ENCODE data around the gene WRNIP1.

WRNIP1 gene

DNA sequence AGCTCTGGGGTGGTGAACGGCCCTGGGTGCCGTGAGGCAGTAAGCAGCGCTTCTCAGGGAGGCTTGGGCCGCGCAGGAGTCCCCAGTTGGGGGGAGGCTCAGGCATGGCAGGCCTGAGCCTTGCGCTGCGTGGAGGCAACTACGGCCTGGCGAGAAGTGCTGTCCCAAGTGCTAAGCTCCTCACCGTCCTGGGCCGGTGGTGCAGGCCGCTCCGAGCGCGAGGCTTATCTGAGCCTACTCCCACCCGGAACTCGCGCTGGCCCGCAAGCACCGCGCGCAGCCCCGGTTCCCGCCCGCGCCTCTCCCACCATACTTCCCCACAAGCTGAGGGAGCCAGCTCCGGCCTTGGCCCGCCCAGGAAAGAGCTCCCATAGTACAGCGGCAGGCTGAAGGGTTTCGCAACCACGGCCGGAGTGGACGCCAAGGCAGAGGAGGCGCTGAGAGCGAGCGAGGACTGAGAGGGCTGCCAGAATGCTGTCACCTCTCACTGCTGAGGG lies 1.8 kb upstream of the WRNIP1 start:
- DNase-seq (ENCODE audit: low read depth), result no peak

DNA sequence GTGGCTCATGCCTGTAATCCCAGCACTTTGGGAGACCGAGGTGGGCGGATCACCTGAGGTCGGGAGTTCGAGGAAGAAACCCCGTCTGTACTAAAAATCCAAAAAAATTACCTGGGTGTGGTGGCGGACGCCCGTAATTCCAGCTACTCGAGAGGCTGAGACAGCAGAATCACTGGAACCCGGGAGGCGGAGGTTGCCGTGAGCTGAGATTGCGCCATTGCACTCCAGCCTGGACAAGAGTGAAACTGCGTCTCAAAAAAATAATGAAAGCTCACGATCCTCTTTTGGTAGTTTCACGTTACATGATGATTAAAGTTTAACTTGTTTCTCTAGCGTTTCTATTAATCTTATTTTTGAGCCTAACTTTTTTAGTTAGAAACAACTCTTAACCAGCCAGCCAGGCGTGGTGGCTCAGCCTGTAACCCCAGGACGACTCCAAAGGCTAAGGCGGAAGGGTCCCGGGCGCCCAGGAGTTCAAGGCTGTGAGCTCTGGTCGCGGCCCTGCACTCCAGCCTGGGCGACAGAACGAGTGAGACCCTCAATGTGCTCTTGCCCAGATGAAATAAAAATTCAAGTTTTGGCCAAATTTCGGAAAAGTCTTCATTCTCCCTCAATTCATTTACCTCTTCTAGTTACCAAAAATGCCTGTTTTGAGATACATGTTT lies 1.2 kb upstream of the WRNIP1 start:
- no peak for DNase-seq (ENCODE audit: low read depth)

DNA sequence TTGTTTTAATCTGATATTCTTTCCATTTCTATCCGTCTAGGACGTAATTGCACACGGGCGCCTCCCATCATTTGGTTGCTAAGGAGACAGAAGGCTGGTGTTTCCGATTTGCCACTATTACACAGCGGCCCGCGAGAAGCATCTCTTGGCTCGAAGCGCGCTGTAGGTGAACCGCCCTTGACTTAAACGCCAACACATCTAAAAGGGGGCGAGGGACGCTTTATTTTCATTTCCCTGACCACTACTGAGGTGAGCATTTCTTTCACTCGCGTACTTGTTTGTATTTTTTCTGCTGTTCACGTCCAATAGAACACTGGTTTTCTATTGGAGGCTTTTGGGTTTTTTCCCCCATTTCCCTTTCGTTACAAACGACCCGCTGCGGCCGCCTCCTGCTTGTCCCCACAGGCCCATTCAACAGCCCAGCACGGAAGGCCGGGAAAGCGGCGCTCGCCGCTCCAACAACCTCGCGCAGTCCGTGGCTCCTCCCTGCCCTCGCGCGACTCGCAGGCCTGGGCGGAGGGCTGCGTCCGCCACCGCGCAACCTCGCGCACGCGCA lies 505 bp upstream of the WRNIP1 start:
- no peak for DNase-seq (ENCODE audit: low read depth)

DNA sequence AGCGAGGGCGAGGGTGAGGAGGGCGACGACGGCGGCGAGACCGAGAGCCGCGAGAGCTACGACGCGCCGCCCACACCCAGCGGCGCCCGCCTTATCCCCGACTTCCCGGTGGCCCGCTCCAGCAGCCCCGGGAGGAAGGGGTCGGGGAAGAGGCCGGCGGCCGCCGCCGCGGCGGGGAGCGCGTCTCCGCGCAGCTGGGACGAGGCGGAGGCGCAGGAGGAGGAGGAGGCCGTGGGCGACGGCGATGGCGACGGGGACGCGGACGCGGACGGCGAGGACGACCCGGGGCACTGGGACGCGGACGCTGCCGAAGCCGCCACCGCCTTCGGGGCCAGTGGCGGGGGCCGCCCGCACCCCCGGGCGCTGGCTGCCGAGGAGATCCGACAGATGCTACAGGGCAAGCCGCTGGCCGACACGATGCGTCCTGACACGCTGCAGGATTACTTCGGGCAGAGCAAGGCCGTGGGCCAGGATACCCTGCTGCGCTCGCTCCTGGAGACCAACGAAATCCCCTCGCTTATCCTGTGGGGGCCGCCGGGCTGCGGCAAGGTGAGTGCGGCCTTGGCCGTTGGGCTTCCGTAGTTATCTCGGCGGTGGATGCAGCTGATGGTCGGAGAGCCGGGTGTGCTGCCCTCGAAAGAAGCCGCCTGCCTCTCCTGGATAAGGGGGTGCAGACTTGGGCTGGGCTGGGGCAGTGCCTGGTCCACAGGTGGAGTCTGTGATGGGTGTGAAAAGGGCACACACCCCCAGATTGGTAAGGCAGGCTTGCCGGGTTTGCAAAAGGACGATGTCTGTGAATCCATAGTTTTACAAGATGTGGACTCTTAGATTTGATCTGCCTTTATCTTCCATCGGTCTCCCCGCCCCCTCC lies 938 bp downstream of the WRNIP1 start:
- DNase-seq (ENCODE audit: low read depth), result no peak

DNA sequence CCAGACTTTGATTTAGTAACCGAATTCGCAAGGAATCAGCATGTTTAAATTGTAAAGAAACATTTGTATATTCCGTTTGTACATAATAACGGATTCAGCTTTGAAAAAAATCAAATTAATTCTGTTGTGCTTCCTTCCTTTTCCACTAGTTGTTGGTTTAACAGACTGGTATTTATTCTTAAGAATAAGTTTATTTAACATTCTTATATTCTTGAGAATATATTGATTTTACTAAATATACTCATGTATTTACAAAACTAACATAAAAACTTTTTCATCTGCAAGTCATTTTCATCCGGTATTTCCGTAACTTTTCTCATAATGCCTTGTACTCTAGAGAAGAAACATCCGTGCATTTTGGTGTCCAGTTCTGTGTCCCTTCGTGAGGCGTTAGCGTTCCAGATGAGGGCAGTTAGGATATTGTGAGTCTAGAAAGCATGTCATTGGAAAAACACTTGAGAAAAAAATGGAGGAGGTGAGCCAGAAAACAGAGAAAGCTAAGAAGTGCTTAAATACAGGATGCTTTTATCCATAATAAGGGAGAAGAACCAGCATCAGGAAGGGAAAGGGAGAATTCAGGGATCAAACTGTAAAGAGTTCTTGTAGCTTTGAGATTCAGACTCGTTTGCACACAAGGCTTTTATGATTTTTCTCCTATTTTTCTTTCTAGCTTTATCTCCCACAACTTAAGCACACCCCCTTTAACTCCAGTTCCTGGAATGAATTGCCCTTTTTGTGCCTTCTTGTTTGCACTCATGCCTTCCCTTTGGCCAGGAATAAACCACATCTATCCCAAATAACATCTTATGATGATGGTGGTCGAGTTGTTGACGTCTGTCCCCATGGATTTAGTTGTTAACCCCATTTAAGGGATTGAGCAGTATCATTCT lies 1.8 kb downstream of the WRNIP1 start:
- no peak for DNase-seq (ENCODE audit: low read depth)

DNA sequence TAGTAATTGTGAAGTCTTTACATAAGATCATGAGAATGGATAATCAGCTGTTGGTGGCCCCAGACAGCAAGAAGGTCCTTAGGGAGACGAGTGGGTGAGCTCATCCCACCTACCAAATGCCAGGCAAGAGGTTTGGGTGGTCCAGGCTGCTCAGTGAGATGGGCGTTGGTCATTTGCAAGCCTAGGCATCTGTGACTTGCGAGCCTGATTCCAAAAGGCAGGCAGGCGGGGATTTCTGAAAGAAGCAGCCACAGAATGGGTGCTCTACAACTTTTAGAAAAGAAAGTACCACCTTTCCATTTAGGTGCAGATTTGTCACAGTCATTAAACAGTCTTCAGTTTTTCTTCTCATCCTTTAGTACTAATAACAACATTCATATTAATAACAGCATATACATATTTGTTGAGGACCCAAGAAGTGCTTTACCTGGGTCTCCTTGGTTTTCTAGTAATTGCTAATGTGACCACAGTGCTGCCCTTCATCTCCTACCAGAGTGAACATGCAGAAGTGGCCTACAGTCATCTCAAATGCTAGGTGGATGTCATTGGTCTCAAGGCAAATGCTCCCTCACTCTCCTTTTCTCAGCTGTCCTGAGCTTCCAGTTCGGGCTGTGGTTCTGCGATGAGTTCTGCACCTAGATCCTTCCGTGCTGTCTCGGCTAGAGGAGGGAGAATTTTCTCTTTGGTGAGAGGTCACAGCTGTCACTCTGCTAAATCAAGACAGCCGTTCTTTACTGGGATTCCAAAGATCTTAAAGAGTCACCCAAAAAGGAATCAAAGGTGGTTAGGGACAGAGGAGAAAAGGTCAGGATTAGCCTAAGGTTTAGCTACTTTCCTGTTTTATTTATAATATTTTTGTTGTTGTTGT lies 2.7 kb downstream of the WRNIP1 start:
- DNase-seq (ENCODE audit: low read depth), result no peak

DNA sequence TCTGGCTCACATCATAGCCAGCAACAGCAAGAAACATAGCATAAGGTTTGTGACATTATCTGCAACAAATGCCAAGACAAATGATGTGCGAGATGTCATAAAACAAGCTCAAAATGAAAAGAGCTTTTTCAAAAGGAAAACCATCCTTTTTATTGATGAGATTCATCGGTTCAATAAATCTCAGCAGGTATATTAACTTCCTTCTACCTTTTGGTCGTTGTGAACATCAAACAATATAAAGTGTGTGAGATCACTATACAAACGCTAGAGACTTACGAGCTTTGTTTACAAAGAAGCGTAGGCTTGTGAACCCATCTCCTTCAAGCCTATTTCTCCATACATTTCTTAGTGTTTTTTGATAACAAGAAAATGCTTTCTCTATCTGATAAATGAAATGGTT lies 3.5 kb downstream of the WRNIP1 start:
- DNase-seq (ENCODE audit: low read depth), result no peak

DNA sequence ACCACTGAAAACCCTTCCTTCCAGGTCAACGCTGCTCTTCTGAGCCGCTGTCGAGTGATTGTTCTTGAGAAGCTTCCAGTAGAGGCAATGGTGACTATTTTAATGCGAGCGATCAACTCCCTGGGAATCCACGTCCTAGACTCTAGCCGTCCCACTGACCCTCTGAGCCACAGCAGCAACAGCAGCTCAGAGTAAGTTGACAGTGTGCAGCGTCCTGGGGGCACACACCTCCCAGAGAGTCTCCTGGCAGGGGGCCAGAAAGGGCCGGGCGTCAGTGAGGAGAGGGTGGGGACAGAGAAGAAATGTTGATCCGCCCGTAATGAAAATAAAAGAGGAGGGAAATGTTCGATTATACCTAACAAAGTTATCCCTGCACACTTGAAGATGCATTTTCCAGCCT lies 5.0 kb downstream of the WRNIP1 start:
- DNase-seq (ENCODE audit: low read depth), result no peak

DNA sequence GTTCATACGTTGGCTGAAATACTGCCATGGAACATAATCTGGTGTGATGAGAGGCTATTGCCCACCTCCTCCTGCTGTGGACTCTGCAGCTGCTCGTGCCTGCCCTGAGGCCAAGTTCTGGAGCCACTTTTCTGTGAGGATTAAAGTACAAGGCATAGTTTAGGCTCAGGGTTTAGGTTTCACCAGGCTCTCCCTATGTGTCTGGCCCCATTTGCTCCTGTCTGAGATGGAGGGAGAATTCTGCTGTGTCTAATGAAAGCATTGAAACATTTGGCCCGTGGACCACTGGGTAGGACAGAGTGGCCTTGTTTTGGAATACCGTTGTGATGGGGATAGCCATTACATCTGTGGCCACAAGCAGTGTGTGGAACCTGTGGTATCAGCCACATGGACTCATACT lies 5.9 kb downstream of the WRNIP1 start:
- DNase-seq (ENCODE audit: low read depth), result no peak

DNA sequence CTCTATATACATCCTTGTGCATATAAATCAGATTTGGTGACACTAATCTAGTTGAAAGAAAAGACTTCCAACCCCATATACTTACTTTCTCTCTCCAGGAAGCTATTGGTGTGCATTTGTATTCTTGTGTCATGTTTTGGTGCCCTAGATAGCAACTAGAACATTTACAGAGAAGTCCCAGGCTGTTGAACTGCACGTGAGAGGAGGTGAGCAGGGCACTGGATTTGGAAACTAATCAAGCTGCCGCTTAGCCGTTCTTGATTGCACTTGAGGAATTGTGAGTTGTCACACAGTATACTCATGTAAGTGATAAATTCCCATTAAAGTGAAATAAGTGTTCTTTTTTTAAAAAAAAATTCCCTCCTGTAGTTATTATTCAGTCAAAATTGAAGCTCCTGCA lies 7.6 kb downstream of the WRNIP1 start:
- no peak for DNase-seq (ENCODE audit: low read depth)

DNA sequence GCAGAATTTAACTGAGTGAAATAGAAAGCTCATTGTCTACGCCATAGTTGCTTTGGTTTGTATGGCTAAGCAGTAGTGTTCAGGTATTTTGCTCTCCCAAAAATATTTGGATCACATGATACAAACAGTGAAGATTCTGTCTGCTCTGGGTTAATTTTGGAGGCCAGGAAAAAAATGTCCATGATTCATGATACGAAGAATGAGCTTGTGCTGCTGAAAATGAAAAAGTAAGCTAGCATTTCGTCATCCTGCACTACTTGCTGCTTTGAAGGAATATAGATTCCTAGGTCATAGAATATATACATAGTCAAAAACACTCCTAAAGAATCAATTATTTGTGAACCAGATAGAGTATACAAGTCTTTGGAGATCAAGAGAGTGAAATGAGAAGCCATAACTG lies 8.3 kb downstream of the WRNIP1 start:
- no peak for DNase-seq (ENCODE audit: low read depth)

DNA sequence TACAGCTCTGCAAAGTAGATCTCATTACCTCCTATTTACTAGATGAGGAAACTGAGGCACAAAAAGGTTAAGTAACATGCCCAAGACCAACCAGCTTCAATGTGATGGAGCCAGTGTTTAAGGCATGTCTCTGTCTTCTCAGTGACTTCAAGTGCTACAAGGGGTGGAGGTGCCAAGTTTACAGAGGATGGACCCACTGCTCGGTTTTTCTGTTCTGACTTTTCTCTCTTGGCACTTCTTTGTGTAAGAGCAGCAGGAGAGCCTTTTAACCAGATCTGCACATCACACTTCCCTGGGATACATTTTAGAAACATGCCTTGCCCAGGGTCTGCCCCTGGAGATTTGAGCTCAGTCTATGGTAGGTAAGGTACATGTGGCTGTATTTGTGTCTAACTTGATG lies 9.8 kb downstream of the WRNIP1 start:
- DNase-seq (ENCODE audit: low read depth), result no peak

DNA sequence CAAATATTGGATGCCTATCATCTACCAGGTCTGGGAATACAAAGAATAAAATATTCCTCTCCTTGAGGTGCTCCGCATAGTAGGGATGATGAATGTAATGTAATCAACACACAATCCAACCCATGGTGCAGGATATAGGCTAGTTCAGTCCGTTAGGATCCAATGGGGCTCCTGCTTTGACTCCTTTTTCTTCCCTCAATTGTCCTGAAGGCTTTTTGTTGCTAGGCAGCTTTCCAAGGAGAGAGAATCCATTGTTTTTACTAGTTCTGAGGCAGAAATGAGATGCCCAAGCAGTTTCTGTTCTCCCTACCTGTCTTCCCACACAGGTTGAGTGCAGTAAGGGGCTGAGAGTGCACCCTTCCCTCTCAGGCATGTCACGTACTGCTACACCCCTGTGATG lies 12.1 kb downstream of the WRNIP1 start:
- no peak for DNase-seq (ENCODE audit: low read depth)

DNA sequence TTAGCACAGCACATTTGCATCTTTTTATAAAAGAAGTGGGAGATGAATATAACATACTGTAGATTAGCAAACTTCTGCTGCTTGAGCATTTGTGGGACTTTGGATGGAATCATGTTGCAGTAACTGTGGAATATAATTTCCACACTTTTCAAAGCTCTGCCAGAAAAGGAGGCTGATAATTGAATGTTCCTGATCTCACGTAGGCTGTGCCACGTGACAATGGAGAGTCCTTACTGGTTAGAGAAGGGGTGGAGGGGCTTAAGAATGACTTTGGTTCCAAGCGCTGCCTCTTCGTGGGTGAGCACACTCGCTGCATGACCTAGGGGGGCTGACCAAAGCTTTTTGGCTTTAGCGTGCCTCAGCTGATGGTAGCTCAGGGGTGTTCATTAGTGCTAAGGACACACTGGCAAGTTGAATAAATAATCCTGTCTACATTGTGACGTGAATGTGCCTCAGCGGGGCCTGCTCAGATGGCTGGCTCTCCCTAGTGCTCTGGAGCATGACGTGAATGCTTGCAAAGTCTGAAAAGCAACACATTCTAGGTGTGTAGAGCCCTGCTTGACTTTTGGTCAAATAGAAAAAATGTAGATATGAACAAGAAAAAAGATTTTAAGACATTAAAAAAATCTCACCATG lies 15.0 kb downstream of the WRNIP1 start:
- no peak for DNase-seq (ENCODE audit: low read depth)

DNA sequence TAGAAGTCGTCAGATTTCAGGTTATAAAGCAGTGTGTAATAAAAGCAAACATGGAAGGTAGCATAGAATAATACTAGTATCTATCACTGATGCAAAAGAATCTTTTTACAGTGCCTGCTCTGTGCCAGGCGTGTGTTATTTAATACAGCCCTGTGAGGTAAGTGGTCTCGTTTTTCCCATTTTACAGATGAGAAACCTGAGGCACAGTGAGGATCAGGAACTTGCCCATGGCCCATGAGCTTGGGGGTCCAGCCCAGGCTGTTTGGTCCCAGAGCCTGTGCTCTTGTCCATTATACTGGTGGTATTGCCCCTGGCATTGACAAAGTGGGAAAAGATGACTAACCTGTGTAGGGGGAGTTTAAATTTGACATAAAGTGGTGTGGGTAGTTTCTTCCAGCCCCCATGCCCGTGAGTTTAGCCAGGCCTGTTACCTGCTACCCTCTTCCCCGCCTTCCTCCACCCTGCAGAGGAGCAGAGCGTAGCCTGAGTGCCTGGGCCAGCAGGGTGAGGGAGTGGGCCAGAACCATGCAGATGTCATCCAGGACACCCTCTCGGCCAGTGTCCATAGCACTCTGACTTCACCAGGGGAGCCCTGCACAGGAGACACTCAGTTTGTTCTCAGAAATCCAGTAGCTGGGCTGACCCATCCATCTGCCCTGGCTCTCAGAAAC lies 16.6 kb downstream of the WRNIP1 start:
- no peak for DNase-seq (ENCODE audit: low read depth)

DNA sequence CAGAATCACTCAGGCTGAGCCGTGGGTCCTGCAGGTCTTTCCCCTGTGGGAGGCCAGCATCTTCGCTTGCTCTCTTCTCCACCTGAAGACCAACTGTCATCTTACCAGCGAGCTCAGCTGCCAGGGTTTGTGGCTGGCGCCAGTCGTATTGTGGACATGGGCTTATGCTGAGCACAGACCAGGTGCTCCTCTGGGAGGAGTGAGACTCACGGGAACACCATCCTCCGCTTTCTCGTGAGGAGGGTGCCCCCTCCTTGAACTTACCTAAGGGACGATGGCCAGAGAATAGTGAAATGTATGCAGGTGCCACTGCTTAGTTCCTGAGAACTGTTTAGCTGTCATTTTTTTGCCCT lies 17.1 kb downstream of the WRNIP1 start:
- DNase-seq (ENCODE audit: low read depth), result no peak

DNA sequence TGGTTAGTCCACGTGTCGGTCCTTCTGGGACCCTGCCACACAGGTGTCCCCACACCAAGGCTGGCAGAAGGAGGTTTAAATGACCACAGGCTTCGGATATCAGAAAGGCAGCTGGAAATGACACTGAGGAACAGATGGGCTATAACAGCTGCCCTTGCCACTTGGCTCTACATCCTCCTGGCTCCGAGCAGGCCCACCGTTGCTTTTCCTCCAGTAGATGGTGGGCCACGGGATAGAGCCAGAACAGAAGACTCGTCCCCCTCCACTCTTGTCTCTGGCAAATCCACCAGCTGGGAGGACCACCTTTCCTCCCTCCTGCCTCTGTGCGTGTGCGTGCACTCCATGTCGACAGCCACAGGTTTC lies 17.6 kb downstream of the WRNIP1 start:
- DNase-seq (ENCODE audit: low read depth), result no peak

DNA sequence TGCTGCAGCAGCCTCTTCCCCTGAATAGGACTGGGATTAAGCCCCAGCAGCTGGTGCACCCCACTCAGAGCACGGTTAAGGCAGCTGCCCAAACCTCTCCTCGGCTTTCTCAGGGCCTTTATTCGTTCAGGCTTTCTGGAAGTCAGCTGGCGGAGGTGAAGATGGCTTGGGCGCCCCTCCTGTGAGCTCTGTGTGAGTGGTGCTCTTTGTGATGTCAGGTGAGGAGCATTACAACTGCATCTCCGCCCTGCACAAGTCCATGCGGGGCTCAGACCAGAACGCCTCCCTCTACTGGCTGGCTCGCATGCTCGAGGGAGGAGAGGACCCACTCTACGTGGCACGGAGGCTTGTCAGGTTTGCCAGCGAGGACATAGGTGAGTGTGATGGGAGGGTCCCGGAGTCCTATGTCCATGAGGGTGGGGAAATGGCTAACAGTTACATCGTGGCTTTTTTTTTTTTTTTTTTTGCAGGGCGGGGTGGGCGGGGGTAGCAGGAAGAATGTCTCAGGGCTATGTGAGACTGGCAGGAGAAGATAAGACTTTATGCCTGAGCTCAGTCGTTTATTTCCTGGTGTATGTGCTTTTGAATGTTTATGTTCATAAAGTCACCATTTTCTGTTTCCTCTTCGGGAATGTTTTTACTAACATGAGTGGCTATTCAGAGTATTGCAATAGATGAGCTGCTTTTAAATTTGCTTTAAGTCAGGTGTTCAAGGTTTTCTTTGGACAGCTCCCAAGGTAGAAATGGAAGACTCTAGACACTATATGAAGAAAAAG lies 18.2 kb downstream of the WRNIP1 start:
- DNase-seq (ENCODE audit: low read depth), result no peak

DNA sequence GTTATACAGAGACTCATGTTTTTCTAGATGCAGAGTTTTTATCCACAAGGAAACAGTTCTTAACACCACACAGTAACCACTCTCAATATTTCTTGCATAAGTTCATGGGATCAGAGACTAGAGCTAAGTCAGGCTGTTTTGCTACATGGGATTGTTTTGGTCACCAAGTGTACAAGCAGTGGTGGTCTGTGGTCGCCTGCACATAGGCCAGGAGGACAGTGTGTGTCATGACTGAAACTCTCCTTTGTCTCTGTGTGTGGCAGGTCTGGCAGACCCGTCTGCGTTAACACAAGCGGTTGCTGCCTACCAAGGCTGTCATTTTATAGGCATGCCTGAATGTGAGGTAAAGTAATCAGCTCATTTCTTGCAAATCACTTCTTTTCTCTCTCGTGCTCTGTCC lies 18.9 kb downstream of the WRNIP1 start:
- no peak for DNase-seq (ENCODE audit: low read depth)

DNA sequence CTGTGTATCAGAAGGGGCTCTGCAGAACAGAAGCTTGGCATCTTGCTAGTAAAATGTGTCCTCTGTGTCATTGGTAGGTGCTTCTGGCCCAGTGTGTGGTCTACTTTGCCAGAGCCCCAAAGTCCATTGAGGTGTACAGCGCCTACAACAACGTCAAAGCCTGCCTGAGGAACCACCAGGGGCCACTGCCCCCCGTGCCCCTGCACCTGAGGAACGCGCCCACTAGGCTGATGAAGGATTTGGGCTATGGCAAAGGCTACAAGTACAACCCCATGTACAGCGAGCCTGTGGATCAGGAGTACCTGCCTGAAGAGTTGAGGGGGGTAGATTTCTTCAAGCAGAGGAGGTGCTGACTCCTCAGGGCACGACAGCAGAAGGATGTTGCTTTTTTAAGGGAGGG lies 19.7 kb downstream of the WRNIP1 start:
- no peak for DNase-seq (ENCODE audit: low read depth)
